Astrocyte of the hippocampus (primary cell): ENCODE measurements around the gene LRRC4C.
A peak's percentile ranks its signal among the peaks of the same experiment; 100 is the strongest.
"Not testable (repeated sequence)": the region's sequence is repeated elsewhere in the genome, so short reads cannot be mapped to it uniquely, and the experiment has no call there.

Experiments used
- DNase-seq: peaks from one replicate; pipeline ENCODE4 v3.0.0; 2011; ENCODE audit warnings: low read depth, low spot score

The LRRC4C gene

GRCh38 chr11:40879911-40880310 lies 579.5 kb downstream of the LRRC4C start:
- DNase-seq = no peak

- no peak for DNase-seq
These were observed 581.5 kb downstream of the LRRC4C start for GRCh38 chr11:40877981-40878380.

GRCh38 chr11:40877256-40877655 lies 582.2 kb downstream of the LRRC4C start:
- peak; percentile 75 for DNase-seq

- peak; percentile 15 for DNase-seq
These were observed 591.3 kb downstream of the LRRC4C start for GRCh38 chr11:40867991-40868632.

- DNase-seq = not testable (repeated sequence)
These were observed 601.7 kb downstream of the LRRC4C start for GRCh38 chr11:40857754-40858153.

DNA sequence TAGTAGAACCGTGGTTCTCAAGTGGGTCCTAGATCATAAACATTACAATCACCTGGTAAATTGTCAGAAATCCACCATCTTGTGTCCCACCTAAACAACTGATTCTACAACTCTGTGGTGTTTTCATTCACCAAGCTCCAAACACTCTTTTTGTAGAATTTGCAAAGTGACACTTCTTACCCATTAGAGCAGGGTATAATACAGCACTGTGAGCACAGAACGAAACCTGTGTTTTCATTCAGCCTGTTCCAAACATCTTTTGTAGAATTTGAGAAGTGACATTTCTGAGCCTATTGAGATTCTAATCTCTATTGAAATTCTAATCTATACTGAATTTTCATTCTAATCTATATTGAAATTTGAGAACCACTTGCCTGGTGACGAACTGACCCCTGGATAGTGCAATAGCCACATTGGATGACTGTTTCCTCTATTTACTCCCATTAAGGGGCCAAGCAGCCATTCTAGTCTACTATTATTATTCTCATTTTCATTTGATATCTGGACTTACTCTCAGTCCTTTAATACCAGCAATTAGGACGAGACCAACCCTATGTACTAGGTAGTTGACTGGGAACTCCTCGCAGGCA lies 616.6 kb downstream of the LRRC4C start:
- DNase-seq = no peak

- DNase-seq = no peak
These were observed 618.2 kb downstream of the LRRC4C start for GRCh38 chr11:40841231-40841630.

DNA sequence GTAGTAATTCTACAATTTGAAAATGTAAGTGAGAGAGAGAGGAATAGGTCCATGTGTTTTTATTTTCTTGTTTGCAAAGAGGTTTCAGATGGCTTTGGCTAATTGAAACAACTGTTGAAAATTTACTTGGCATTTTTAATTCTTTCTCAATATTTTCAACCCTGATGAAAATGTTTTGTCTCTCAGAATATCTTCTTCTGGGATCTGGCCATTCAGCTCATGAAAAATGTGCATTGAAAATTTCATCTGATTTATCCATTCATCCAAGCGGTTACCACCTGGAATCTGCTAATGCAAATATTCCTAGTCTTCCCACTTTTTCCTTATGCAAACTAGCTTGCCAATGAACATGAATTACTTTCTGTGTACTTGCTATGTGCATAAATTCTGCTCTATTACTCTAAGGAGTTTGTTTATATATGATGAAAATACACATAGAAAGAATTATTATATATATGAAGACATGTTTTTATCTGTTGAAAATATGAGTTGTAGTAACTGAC lies 621.2 kb downstream of the LRRC4C start:
- DNase-seq = no peak

- no peak for DNase-seq
These were observed 632.3 kb downstream of the LRRC4C start for GRCh38 chr11:40827116-40827515.

DNA sequence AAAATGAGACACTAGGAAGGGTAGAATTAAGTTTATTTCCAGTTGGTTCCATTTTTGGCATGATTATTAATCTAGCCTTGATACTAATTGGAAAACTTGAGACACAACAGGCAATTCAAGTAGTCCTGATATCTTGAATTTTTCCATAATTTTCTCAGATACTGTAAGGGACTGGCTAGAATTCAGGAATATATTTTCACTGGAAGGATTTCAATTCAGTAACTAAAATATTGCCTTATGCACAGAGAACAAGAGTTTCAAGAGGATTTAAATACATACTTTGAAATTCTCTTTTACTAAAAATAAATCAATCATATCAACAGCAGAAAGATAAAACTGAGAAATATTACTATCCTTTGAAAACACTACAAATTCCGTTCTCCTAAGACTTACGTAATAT lies 632.9 kb downstream of the LRRC4C start:
- no peak for DNase-seq

GRCh38 chr11:40825201-40825834 lies 634.1 kb downstream of the LRRC4C start:
- no peak for DNase-seq

- DNase-seq = no peak
These were observed 640.2 kb downstream of the LRRC4C start for GRCh38 chr11:40819230-40819629.

- DNase-seq = no peak
These were observed 642.5 kb downstream of the LRRC4C start for GRCh38 chr11:40816976-40817375.

- peak; percentile 90 for DNase-seq
These were observed 661.5 kb downstream of the LRRC4C start for GRCh38 chr11:40797981-40798380.

- DNase-seq = no peak
These were observed 672.2 kb downstream of the LRRC4C start for GRCh38 chr11:40787224-40787623.

- DNase-seq = no peak
These were observed 696.4 kb downstream of the LRRC4C start for GRCh38 chr11:40763046-40763445.

GRCh38 chr11:40759341-40759740 lies 700.1 kb downstream of the LRRC4C start:
- no peak for DNase-seq

DNA sequence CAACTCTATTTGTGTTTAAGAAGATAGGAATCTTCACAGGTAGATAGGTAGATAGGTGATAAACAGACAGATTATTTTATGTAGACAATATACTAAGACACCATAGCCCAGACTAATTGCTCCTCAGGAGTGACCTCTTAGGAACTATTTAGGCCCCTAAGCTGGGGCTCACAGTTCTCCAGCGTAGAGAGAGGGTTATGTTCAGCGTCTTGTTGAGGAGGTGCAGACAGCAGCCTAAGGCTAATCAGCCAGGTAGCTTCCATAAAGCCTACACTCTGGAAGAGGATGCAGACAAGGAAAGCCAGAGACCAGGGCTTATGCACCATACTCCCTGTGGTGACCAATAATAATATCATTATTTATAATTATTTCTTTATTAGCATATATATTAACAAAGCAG lies 705.2 kb downstream of the LRRC4C start:
- DNase-seq = no peak

GRCh38 chr11:40746282-40746681 lies 713.2 kb downstream of the LRRC4C start:
- DNase-seq = no peak

- peak; percentile 3 for DNase-seq
These were observed 727.3 kb downstream of the LRRC4C start for GRCh38 chr11:40732132-40732531.

- DNase-seq = peak; percentile 17
These were observed 737.2 kb downstream of the LRRC4C start for GRCh38 chr11:40722179-40722795.

GRCh38 chr11:40716344-40717130 lies 742.9 kb downstream of the LRRC4C start:
- DNase-seq = peak; percentile 3
